ENCODE measurements around the gene FAM184A.

DNA sequence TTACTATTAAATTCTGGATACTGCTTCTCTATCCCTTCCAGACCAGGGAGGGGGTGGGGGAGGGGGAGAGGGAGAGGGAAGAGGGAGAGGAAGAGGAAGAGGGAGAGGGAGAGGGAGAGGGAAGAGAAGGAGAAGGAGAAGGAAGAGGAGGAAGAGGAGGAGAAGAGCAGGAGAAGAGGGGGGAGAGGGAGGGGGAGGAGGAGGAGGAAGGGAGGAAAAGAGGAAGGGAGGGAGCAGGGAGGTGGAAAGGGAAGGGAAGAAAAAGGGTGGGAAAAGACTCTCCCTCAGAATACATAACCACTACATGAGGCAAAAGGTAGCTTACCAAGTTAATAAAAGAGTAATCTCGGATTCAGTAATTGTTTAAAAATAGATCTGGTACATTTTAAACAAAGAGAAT is 46.0 kb downstream of the FAM184A start:
- TF ChIP-seq, protein P1, sequence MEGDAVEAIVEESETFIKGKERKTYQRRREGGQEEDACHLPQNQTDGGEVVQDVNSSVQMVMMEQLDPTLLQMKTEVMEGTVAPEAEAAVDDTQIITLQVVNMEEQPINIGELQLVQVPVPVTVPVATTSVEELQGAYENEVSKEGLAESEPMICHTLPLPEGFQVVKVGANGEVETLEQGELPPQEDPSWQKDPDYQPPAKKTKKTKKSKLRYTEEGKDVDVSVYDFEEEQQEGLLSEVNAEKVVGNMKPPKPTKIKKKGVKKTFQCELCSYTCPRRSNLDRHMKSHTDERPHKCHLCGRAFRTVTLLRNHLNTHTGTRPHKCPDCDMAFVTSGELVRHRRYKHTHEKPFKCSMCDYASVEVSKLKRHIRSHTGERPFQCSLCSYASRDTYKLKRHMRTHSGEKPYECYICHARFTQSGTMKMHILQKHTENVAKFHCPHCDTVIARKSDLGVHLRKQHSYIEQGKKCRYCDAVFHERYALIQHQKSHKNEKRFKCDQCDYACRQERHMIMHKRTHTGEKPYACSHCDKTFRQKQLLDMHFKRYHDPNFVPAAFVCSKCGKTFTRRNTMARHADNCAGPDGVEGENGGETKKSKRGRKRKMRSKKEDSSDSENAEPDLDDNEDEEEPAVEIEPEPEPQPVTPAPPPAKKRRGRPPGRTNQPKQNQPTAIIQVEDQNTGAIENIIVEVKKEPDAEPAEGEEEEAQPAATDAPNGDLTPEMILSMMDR (IDR thresholded peaks at IDR 0.05; ENCODE audit: borderline replicate concordance, extremely low read depth, low read length, poor library complexity, severe bottlenecking): no peak
- TF ChIP-seq EZH2 (IDR thresholded peaks at IDR 0.05; ENCODE audit: borderline replicate concordance, low read depth, low read length, severe bottlenecking): no peak
